Measurements from ENCODE around the gene AGAP1.
A peak's percentile ranks its signal among the peaks of the same experiment; 100 is the strongest.

Gene AGAP1

GRCh38 chr2:235504441-235505180 is 10.8 kb downstream of the AGAP1 start:
- peak overlapping the region; percentile 88 for H3K27ac ChIP-seq
- no peak for TF ChIP-seq CTCF (conservative IDR thresholded peaks at IDR 0.05)

- peak overlapping the region; percentile 88 for H3K27ac ChIP-seq
- TF ChIP-seq CTCF (conservative IDR thresholded peaks at IDR 0.05): no peak
Observed at GRCh38 chr2:235505181-235505741, 11.4 kb downstream of the AGAP1 start.

GRCh38 chr2:235506291-235506996 is 12.6 kb downstream of the AGAP1 start:
- TF ChIP-seq CTCF (conservative IDR thresholded peaks at IDR 0.05): no peak
- peak overlapping the region; percentile 88 for H3K27ac ChIP-seq

GRCh38 chr2:235506997-235507615 is 13.3 kb downstream of the AGAP1 start:
- H3K27ac ChIP-seq: peak overlapping the region; percentile 88
- TF ChIP-seq CTCF (conservative IDR thresholded peaks at IDR 0.05): no peak

- TF ChIP-seq CTCF (conservative IDR thresholded peaks at IDR 0.05): no peak
- H3K27ac ChIP-seq: peak overlapping the region; percentile 88; the same call in 1 of the 2 replicates
Observed at GRCh38 chr2:235507928-235508327, 14.1 kb downstream of the AGAP1 start.

GRCh38 chr2:235508371-235509160 is 14.7 kb downstream of the AGAP1 start:
- TF ChIP-seq CTCF (conservative IDR thresholded peaks at IDR 0.05): no peak
- H3K27ac ChIP-seq: peak overlapping the region; percentile 88; the same call in 1 of the 2 replicates

All from VCaP (cell line).